GM12875 (cell line): ENCODE measurements around the gene PODXL.
"Not testable (repeated sequence)": the region's sequence is repeated elsewhere in the genome, so short reads cannot be mapped to it uniquely, and the experiment has no call there.

Source experiments
- H3K4me3 ChIP-seq: one replicate; pipeline ENCODE4 v1.5.1; 2011; ENCODE audit warnings: low read depth, low read length, control low read depth
- TF ChIP-seq, protein P1 (sequence below): IDR thresholded peaks from 2 replicates; pipeline ENCODE4 v1.5.1; 2011; ENCODE audit warnings: low read depth, mild to moderate bottlenecking, control low read depth, inconsistent platforms, low read length, moderate library complexity, borderline replicate concordance; ENCODE audit not compliant: insufficient read depth

PODXL gene

GRCh38 chr7:131509781-131510180 lies 46.6 kb downstream of the PODXL start:
- H3K4me3 ChIP-seq = no peak overlapping the region
- TF ChIP-seq, protein P1, sequence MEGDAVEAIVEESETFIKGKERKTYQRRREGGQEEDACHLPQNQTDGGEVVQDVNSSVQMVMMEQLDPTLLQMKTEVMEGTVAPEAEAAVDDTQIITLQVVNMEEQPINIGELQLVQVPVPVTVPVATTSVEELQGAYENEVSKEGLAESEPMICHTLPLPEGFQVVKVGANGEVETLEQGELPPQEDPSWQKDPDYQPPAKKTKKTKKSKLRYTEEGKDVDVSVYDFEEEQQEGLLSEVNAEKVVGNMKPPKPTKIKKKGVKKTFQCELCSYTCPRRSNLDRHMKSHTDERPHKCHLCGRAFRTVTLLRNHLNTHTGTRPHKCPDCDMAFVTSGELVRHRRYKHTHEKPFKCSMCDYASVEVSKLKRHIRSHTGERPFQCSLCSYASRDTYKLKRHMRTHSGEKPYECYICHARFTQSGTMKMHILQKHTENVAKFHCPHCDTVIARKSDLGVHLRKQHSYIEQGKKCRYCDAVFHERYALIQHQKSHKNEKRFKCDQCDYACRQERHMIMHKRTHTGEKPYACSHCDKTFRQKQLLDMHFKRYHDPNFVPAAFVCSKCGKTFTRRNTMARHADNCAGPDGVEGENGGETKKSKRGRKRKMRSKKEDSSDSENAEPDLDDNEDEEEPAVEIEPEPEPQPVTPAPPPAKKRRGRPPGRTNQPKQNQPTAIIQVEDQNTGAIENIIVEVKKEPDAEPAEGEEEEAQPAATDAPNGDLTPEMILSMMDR = no peak

DNA sequence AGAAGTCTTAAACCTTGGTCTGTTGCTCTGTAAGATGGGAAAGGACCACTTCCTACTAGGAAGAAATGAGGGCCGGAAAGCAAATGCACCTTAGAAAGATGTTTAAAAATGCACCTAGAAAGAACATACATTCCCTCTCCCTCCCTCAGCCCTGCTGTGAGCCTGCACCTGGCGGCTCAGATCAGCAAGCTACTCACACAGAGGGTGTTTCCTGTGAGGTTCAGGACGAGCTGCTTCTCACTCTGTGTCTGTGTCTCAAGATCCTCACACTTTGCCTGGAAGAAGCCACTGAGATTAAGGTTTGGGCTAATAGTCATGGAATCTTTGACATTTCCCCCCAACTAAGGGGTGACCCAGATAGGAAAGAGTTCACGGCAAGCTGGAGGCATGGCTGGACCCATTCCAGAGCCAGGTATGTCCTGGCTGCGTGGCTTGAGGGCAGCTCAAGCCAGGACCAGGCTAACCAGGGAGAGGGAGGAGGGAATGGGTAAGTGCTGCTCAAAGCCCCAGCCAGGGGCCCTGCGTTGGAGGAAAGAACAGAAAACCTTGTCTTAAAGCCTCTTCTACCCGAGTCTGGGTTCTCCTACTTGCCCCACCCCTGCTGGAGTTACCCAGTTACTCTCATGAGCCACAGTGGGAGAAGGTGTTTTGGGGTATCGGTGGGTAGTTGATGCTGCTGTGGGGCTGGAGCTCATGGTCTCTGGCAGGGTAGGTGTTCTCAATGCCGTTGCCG lies 47.5 kb downstream of the PODXL start:
- H3K4me3 ChIP-seq = no peak overlapping the region
- TF ChIP-seq, protein P1 = no peak

GRCh38 chr7:131507592-131508331 lies 48.7 kb downstream of the PODXL start:
- TF ChIP-seq, protein P1 = peak; percentile 92
- no peak overlapping the region for H3K4me3 ChIP-seq

GRCh38 chr7:131506597-131506996 lies 49.8 kb downstream of the PODXL start:
- no peak overlapping the region for H3K4me3 ChIP-seq
- TF ChIP-seq, protein P1 = no peak

DNA sequence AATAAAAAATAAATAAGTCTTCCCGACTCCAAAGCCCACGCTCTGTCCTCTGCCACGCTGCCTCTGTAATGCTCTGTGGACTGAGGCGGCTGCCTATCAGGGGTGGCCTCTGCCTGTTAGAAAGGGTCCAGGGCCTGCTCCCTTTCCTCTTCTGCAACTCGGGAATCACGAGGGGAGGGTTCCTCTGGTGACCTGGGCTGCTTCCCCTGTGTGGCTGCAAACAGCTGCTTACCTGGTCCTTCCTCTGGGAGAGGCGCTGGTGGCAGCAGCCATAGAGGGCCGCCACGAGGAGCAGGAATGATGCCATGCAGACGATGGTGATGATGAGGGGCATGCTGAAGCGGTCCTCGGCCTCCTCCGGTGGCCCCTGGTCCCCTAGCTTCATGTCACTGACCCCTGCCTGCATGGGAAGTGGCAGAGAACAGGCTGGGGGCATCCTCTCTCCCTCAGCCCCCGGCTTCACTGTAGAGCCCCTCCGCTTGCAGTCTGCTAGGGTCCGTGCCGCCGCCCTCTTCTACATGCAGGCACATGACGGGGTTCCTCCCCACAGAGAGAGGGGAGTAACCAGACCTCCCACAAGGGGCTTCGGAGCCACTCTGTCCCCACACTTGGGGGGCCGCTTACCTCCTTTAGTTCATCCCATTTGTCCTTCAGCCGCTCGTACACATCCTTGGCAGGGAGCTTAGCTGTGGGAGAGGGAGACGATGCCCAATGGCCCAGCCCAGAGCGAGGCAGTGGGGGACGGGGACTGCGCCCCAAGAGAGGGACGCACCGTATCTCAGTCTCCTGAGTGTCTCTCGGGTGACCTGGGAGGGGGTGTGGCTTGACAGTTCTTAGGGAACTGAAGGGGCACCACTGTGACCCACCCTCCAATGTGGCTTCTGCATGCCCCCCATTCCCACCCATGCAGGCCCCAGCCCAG lies 50.5 kb downstream of the PODXL start:
- no peak overlapping the region for H3K4me3 ChIP-seq
- TF ChIP-seq, protein P1 = no peak

DNA sequence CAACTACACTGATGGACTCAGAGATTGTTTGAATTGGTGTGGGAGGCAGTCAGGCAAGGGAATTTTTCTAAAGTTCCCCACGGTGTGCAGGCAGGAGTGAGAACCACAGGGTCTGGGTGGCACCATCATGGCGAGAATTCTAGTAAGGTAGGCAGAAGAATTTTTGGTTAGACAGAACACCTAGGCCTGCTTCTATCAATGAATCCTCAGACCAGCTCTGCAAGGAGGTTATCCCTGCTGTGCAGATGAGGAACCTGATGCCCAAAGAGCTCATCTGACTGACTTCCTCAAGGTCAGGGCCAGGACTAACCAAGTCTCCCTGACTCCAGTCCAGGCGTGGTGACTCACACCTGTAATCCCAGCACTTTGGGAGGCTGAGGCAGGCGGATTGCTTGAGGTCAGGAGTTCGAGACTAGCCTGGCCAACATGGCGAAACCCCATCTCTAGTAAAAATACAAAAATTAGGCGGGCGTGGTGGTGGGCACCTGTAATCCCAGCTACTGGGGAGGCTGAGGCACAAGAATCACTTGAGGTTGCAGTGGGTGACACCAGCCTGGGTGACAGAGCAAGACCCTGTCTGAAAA lies 51.3 kb downstream of the PODXL start:
- H3K4me3 ChIP-seq = not testable (repeated sequence)
